MM.1S (cell line): ENCODE results near the gene ACCS.

Experiments used
- DNase-seq: peaks from one replicate; pipeline ENCODE4 v3.0.0-alpha.2; 2015
- H2AFZ ChIP-seq: fragments of 300-600 bp; sonication (generic); 2 replicates; pipeline ENCODE4 v1.6.0; 2016; ENCODE audit warnings: antibody characterized with exemption, low read length
- H3F3A ChIP-seq: fragments of 300-600 bp; sonication (generic); 2 replicates; pipeline ENCODE4 v1.6.1; 2016; ENCODE audit warnings: mild to moderate bottlenecking, antibody characterized with exemption, low read length, moderate library complexity, mixed read lengths; ENCODE audit not compliant: insufficient read depth
- H3K27ac ChIP-seq: fragments of 300-600 bp; sonication (generic); 2 replicates; pipeline ENCODE4 v1.5.1; 2016; ENCODE audit warnings: mild to moderate bottlenecking, low read length
- H3K27me3 ChIP-seq: fragments of 300-600 bp; sonication (generic); replicated peaks from 2 replicates; pipeline ENCODE4 v1.6.0; 2016; ENCODE audit warnings: low read length; ENCODE audit not compliant: insufficient read depth
- H3K36me3 ChIP-seq: fragments of 300-600 bp; sonication (generic); replicated peaks from 2 replicates; pipeline ENCODE4 v1.6.1; 2016; ENCODE audit warnings: mild to moderate bottlenecking, low read length, mixed read lengths; ENCODE audit not compliant: insufficient read depth
- H3K4me1 ChIP-seq: fragments of 300-600 bp; sonication (generic); 2 replicates; pipeline ENCODE4 v1.6.1; 2016; ENCODE audit warnings: low read length, mixed read lengths
- H3K4me2 ChIP-seq: fragments of 300-600 bp; sonication (generic); 2 replicates; pipeline ENCODE4 v1.6.0; 2016; ENCODE audit warnings: low read depth, low read length
- H3K4me3 ChIP-seq: fragments of 300-600 bp; sonication (generic); 2 replicates; pipeline ENCODE4 v1.5.1; 2016; ENCODE audit warnings: low read length, mixed read lengths
- H3K79me2 ChIP-seq: fragments of 300-600 bp; sonication (generic); 2 replicates; pipeline ENCODE4 v1.6.1; 2016; ENCODE audit warnings: mixed run types, low read length, mixed read lengths
- H3K9ac ChIP-seq: fragments of 300-600 bp; sonication (generic); 2 replicates; pipeline ENCODE4 v1.6.1; 2016; ENCODE audit warnings: low read length, mixed read lengths
- H3K9me2 ChIP-seq: fragments of 300-600 bp; sonication (generic); replicated peaks from 2 replicates; pipeline ENCODE4 v1.6.1; 2016; ENCODE audit warnings: mild to moderate bottlenecking, low read length, mixed read lengths; ENCODE audit not compliant: insufficient read depth
- H3K9me3 ChIP-seq: fragments of 300-600 bp; sonication (generic); replicated peaks from 2 replicates; pipeline ENCODE4 v1.6.1; 2016; ENCODE audit warnings: mild to moderate bottlenecking, low read length, mixed read lengths; ENCODE audit not compliant: insufficient read depth
- H4K20me1 ChIP-seq: fragments of 300-600 bp; sonication (generic); 2 replicates; pipeline ENCODE4 v1.6.1; 2016; ENCODE audit warnings: mild to moderate bottlenecking, low read length, moderate library complexity, mixed read lengths; ENCODE audit not compliant: insufficient read depth
- EZH2 ChIP-seq: fragments of 300-600 bp; sonication (generic); optimal IDR thresholded peaks from 2 replicates; pipeline ENCODE3; 2017; ENCODE audit warnings: low read depth, mild to moderate bottlenecking, antibody characterized with exemption, low read length, mixed read lengths
- EZH2phosphoT487 ChIP-seq: fragments of 300-600 bp; sonication (generic); IDR thresholded peaks from 2 replicates; pipeline ENCODE4 v1.6.1; 2018; ENCODE audit warnings: antibody characterized with exemption, low read length
- TF ChIP-seq, protein P1 (sequence below): fragments of 300-600 bp; sonication (generic); IDR thresholded peaks from 2 replicates; pipeline ENCODE4 v1.5.1; 2016; ENCODE audit warnings: antibody characterized with exemption, low read length, mixed read lengths

ACCS gene

GRCh38 chr11:44083433-44083832, 17.4 kb downstream of the ACCS start:
- Histone ChIP-seq H3F3A (no peaks in the 10 kb centered on the region), H3K4me1 (no peaks in the 10 kb centered on the region), H3K27me3 (no peaks in the 10 kb centered on the region), H4K20me1 (no peaks in the 10 kb centered on the region), H3K9me3 (no peaks in the 10 kb centered on the region), H2AFZ (no peak overlapping the region), H3K9ac (no peak overlapping the region), H3K9me2 (no peaks in the 10 kb centered on the region), H3K4me3 (no peak overlapping the region), H3K79me2 (no peaks in the 10 kb centered on the region), H3K27ac (no peak overlapping the region), H3K4me2 (no peak overlapping the region), H3K36me3 (no peaks in the 10 kb centered on the region)
- no peak for TF ChIP-seq EZH2phosphoT487
- TF ChIP-seq EZH2 = no peak
- TF ChIP-seq, protein P1, sequence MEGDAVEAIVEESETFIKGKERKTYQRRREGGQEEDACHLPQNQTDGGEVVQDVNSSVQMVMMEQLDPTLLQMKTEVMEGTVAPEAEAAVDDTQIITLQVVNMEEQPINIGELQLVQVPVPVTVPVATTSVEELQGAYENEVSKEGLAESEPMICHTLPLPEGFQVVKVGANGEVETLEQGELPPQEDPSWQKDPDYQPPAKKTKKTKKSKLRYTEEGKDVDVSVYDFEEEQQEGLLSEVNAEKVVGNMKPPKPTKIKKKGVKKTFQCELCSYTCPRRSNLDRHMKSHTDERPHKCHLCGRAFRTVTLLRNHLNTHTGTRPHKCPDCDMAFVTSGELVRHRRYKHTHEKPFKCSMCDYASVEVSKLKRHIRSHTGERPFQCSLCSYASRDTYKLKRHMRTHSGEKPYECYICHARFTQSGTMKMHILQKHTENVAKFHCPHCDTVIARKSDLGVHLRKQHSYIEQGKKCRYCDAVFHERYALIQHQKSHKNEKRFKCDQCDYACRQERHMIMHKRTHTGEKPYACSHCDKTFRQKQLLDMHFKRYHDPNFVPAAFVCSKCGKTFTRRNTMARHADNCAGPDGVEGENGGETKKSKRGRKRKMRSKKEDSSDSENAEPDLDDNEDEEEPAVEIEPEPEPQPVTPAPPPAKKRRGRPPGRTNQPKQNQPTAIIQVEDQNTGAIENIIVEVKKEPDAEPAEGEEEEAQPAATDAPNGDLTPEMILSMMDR = no peak
- no peak for DNase-seq

DNA sequence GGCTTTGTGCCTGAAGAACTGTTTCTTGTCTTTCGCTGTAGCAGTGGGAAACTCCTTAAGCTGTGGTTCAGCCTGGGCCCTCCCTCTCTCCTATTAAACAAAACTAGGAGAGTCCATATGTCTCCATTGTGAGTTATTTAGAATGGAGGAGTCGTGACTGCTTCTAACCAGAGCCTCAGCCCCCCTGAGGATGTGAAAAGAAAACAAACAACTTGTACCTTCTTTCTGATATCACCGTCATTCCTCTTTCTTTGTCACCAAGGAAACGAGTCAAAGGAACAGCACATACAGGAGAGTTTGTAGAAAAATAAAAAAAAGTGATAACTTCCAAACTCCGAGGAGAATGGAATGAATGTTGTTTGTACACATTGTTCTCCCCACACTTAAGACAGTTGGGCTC, 17.8 kb downstream of the ACCS start:
- no peak overlapping the region for H3K9ac ChIP-seq
- no peaks in the 10 kb centered on the region for H3K36me3 ChIP-seq
- TF ChIP-seq EZH2phosphoT487 (no peak), EZH2 (no peak)
- TF ChIP-seq, protein P1 = no peak
- H4K20me1 ChIP-seq = no peaks in the 10 kb centered on the region
- H3K9me3 ChIP-seq = no peaks in the 10 kb centered on the region
- no peak overlapping the region for H3K4me2 ChIP-seq
- no peaks in the 10 kb centered on the region for H3F3A ChIP-seq
- no peaks in the 10 kb centered on the region for H3K4me1 ChIP-seq
- H2AFZ ChIP-seq = no peak overlapping the region
- no peaks in the 10 kb centered on the region for H3K9me2 ChIP-seq
- H3K27ac ChIP-seq = no peak overlapping the region
- DNase-seq = no peak
- no peak overlapping the region for H3K4me3 ChIP-seq
- H3K79me2 ChIP-seq = no peaks in the 10 kb centered on the region
- no peaks in the 10 kb centered on the region for H3K27me3 ChIP-seq

- Histone ChIP-seq H3K36me3 (no peaks in the 10 kb centered on the region), H3K4me3 (no peak overlapping the region), H4K20me1 (no peaks in the 10 kb centered on the region), H3F3A (no peaks in the 10 kb centered on the region), H2AFZ (no peak overlapping the region), H3K9me3 (no peaks in the 10 kb centered on the region), H3K4me1 (no peaks in the 10 kb centered on the region), H3K9me2 (no peaks in the 10 kb centered on the region), H3K9ac (no peak overlapping the region), H3K79me2 (no peaks in the 10 kb centered on the region), H3K27ac (no peak overlapping the region), H3K27me3 (no peaks in the 10 kb centered on the region), H3K4me2 (no peak overlapping the region)
- no peak for DNase-seq
- TF ChIP-seq, protein P1 = no peak
- TF ChIP-seq EZH2phosphoT487 (no peak), EZH2 (no peak)
Measured at GRCh38 chr11:44085330-44085729, 19.3 kb downstream of the ACCS start.
